Activated T-cell treated with anti-CD3 and anti-CD28 coated beads, Interleukin-2, amount 50 U/mL, for 48 hours (primary cell): ENCODE measurements around the gene ZNF626.
A peak's percentile ranks its signal among the peaks of the same experiment; 100 is the strongest.
"Not testable (repeated sequence)": the region's sequence is repeated elsewhere in the genome, so short reads cannot be mapped to it uniquely, and the experiment has no call there.

Experiments used
- DNase-seq, 2 experiments: peaks; one replicate each; pipeline ENCODE4 v3.0.0-alpha.2; 2020

The ZNF626 gene

DNA sequence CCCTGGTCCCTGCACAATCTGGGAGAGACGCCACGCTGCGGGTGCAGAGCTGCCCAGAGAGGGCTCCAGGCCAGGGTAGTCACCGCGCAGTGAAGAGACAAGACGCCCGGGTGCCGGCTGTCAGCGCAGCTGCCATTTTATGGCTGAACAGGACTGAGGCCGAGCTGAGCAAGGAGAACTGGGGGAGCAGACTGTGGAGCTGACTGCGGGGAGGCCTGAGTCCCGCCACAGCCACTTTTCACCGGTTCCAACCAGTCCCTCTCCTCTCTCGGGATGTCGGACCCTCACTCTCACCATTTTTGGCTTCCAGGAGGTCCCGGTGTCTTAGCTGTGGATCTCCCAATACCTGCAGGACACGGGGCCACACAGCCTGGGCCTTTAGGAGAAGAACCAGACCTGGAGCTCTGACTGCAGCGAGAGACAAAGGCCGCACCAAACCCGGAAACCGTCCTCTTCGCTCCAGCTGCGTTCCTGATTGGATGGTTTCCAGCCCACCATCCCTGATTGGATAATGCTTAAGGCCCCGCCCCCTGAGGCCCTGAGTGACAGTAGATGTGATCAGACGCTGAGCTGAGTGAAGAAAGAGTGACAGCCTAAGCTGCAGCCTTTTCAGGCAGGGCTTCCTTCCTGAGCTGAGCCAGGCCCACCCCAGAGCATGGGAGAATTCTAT lies at the start of gene ZNF626:
Gene ZNF626 (minus strand): TSS at position 422 of the 670 bp plus-strand sequence. CDS start 125 bp downstream, at position 297.
- peak; percentile 93 to 95 for DNase-seq

GRCh38 chr19:20669263-20669662 lies 7.9 kb upstream of the ZNF626 start:
- no peak for DNase-seq

GRCh38 chr19:20667281-20667680 lies 5.9 kb upstream of the ZNF626 start:
- no peak for DNase-seq

DNA sequence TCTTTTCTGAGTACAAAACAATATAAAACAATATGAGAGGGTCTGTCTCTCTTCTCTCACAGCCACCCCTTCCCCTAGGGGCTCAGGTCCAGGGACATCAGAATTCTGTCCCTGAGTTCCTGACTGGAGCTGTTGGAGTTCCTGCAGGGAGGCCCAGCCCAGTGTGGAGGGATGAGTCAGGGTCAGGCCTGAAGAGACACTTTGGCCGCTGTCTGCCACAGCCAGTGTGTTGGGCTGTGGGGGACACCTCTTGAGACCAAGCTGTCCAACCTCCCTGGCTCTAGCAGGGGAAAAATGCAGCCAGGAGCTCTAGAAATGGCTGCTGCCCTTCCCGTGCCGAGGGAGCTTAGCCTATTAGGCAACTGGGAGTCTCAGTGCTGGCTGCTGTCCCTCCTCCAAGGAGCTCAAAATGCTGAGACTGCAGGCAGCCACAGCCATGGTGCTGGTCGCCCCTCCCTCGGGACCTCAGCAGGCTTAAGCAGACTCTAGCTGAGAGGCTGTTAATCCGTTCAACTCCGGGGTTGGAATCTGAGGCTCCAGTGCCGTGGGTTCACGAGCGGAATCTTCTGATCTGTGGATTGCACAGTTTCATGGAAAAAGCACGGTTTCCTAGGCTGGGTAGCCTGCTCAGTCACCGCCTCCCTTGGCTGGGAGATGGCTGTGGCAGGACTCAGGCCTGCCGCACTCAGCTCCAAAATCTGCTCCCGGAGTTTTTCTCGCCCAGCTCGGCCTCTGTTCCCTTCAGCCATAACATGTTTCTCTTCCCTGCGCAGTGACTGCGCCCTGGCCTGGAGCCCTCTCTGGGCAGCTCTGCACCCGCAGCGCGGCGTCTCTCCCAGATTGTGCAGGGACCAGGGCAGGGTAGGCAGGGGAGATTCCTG lies 3.8 kb upstream of the ZNF626 start:
- no peak for DNase-seq

- DNase-seq: not testable (repeated sequence)
These were observed 3.1 kb upstream of the ZNF626 start for GRCh38 chr19:20664475-20664874.

DNA sequence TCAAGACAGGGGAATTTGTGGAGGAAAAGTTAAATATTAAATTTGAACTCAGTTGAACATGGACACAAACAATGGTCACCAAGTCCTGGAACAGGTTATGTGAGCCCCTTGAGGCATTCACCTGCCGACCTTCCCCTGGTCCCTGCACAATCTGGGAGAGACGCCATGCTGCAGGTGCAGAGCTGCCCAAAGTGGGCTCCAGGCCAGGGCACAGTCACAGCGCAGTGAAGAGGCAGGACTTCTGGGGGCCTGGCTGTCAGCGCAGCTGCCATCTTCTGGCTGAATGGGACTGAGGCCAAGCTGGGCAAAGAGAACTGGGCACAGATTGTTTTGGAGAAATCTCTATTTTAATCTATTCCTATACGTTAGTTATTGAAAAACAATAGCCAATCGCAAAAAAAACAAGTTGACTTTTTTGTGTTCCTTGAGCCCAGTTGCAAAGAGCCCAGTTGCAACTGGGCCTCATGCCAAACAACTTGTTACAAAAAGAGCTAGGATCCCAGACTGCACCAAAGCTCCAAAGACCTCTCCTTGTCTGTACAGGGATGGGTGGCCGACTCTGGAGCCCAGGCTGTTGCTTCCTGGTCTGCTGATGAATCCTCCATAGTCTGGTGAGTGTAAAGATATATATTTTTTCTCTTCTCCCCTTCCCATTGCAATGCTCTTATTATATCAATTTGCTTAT lies 1.2 kb upstream of the ZNF626 start:
- DNase-seq: no peak

- DNase-seq: no peak
These were observed 764 bp downstream of the ZNF626 start for GRCh38 chr19:20660473-20661140.

DNA sequence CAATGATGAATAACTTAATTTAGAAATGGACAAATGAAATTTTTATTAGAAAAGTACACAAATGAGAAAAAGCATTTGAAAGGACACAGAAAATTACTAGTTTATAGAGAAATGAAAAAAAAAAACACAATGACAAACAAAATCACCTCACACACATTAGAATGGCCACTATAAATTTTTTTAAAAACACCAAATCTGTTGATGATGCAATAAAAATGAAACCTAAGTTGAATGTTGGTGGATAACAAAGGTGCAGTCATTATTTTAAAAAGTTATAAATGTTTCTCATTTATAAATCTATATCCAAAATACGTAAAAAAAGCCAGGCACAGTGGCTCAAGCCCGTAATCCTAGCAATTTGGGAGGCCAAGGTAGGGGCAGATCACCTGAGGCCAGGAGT lies 20.8 kb downstream of the ZNF626 start:
- DNase-seq: no peak

- DNase-seq: no peak
These were observed 21.3 kb downstream of the ZNF626 start for GRCh38 chr19:20640023-20640422.

DNA sequence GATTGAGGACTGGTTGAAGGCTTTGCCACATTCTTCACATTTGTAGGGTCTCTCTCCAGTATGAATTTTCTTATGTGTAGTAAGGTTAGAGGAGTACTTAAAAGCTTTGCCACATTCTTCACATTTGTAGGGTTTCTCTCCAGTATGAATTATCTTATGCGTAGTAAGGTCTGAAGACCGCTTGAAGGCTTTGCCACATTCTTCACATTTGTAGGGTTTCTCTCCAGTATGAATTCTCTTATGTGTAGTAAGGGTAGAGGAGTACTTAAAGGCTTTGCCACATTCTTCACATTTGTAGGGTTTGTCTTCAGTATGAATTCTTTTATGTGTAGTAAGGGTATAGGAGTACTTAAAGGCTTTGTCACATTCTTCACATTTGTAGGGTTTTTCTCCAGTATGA lies 36.8 kb downstream of the ZNF626 start:
- not testable (repeated sequence) for DNase-seq

GRCh38 chr19:20616071-20616470 lies 45.3 kb downstream of the ZNF626 start:
- no peak for DNase-seq

DNA sequence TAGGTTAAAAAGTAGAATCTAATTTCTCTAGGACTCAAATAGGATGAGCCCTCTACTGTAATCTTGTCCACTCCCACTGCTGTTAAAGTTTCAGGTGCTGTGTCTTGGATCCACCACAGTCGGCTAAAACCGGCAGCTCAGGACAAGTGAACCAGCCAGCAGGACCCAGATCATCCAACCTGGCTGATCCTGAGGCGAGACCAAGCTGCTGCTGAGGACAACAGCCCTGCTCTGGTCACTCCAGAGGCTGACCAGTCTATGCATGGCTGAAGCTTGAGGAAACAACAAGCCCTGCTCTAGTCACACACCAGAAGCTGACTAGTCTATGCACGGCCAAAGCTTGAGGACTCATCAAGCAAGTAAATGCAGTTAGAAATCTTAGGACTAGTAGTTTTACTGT lies 46.4 kb downstream of the ZNF626 start:
- DNase-seq: not testable (repeated sequence)

- no peak for DNase-seq
These were observed 48.6 kb downstream of the ZNF626 start for GRCh38 chr19:20612711-20613316.

DNA sequence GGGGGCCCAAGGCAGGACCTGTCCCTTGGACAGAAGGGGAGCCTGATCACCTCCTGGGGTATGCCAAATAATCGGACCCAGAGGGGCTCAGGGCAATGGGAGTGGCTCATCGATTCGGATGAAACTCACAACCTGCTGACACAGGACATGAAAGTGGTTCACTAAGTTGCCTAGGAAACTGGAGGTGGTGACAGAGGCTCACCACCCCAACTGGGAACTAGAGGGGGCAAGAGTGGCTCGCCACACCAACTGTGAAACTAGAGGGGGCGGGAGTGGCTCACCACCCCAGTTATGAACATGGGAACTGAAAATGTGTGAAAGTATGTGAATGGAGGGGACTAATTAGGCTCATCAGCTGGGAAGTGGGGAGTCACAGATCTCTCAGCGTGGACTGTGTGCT lies 49.5 kb downstream of the ZNF626 start:
- no peak for DNase-seq

GRCh38 chr19:20607943-20608342 lies 53.4 kb downstream of the ZNF626 start:
- no peak for DNase-seq
